ENCODE measurements around the gene TRABD2B.

Gene TRABD2B

GRCh38 chr1:47898133-47898845 is 98.9 kb downstream of the TRABD2B start:
- Histone ChIP-seq H3K4me1 (ENCODE audit: insufficient read depth, low read length) (peaks cover 56% of the 10 kb centered on the region), H3K9ac (ENCODE audit: low read depth, low read length) (no peak overlapping the region), H3K36me3 (ENCODE audit: insufficient read depth, low read length) (no peaks in the 10 kb centered on the region), H3K9me3 (ENCODE audit: control insufficient read depth, insufficient read depth, low read length) (no peaks in the 10 kb centered on the region)

DNA sequence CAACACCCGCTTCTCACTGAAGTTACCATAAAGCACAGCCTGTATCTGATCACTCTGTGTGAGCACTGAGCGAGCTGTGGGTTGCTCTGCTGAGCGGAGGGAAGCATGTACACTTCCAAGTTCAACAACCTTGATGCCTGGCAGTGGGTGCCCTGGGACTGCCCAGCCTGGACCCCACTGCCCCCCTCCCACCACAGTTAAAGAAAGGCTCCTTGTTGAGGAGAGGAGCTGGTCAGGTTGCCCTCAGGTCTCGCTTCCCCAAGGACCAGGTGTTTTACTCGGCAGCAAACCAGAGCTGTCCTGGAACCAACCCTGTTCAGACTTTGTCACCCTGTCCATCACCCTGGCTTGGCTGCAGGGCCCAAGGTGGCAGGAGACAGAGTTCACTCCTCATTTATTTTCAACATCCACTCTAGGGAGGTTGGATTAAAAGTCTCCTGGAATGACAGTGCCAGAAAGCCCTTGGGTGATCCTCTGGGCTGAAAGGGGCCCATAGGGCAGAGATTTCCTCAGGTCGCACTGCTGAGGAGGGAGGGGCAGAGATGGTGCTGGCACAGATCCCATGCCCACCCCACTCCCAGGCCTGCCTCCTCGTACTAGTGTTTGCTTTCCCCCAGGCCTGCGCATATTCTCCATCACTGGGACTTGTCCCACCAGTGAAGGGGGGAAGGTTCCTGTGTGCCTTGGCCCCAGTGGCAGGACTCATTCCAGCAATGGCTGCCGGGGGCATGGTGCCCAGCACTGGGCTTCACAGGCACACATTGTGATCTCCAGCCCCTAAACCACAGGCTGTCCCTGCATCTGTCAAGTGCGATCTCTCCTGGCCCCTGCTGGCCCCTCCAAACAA is 101.7 kb downstream of the TRABD2B start:
- H3K4me1 ChIP-seq (ENCODE audit: insufficient read depth, low read length) = peaks cover 56% of the 10 kb centered on the region
- no peaks in the 10 kb centered on the region for H3K9me3 ChIP-seq (ENCODE audit: control insufficient read depth, insufficient read depth, low read length)
- no peaks in the 10 kb centered on the region for H3K36me3 ChIP-seq (ENCODE audit: insufficient read depth, low read length)
- H3K9ac ChIP-seq (ENCODE audit: low read depth, low read length) = no peak overlapping the region

DNA sequence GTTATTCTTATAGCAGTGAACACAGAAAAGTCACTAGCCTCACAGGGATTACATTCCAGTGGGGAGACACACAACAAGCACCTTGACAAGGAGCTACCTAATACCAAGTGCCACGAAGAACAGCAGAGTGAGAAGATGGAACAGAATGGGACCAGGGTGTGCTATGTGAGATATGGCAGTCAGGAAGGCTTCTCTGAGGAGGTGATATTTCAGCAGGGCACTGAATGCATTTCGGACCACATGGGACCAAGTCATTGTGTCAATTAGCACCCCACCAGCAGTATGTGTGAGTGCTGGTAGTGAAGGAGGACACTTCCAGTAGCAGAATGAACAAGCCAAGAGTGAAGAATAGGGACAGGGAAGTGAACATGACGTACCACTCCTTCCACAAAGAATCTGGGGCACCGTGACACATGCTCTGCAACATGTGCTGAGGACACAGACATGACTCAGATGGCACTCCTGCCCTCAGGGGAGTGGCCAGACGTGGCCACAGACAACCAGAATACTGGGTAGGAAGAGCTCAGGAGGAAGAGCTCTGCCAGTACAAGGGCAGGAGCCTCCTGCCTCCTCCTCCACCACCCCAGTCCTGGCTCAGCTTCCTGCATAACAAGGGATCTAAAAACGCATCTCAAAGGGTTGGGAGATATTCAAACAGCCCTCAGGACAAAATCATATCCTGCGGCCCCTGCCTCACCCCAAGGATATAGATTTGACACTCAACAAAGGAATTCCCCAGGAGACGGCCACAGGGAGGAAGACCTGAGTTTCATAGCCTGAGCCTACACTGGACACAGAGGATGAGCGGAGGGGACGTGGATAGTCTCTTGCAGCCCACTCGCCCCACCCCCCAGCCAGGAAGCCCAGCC is 102.5 kb downstream of the TRABD2B start:
- no peak overlapping the region; the same call in 1 of the 2 replicates for H3K9ac ChIP-seq (ENCODE audit: low read depth, low read length)
- H3K9me3 ChIP-seq (ENCODE audit: control insufficient read depth, insufficient read depth, low read length) = no peaks in the 10 kb centered on the region
- H3K4me1 ChIP-seq (ENCODE audit: insufficient read depth, low read length) = peaks cover 52% of the 10 kb centered on the region
- H3K36me3 ChIP-seq (ENCODE audit: insufficient read depth, low read length) = no peaks in the 10 kb centered on the region

DNA sequence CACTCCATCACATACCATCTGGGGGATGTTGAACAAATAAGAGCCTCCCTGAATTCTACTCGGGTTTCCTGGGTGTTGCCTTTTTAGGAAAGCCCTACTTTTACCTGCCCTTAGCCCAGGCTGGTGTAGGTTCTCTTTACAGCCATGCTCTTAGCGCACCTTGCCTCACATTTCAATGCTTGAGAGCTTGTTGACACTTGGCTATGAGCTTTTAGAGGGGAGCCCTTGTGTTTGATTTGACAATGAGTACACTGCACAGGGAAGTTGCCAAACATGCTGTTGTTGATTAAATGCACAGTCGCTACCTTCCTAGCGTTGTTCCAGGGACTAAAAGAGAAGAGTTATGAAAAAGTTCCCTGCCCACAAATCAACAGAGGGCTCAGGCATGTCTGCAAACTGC is 103.8 kb downstream of the TRABD2B start:
- Histone ChIP-seq H3K9me3 (ENCODE audit: control insufficient read depth, insufficient read depth, low read length) (no peaks in the 10 kb centered on the region), H3K9ac (ENCODE audit: low read depth, low read length) (no peak overlapping the region), H3K36me3 (ENCODE audit: insufficient read depth, low read length) (no peaks in the 10 kb centered on the region), H3K4me1 (ENCODE audit: insufficient read depth, low read length) (peaks cover 46% of the 10 kb centered on the region)

DNA sequence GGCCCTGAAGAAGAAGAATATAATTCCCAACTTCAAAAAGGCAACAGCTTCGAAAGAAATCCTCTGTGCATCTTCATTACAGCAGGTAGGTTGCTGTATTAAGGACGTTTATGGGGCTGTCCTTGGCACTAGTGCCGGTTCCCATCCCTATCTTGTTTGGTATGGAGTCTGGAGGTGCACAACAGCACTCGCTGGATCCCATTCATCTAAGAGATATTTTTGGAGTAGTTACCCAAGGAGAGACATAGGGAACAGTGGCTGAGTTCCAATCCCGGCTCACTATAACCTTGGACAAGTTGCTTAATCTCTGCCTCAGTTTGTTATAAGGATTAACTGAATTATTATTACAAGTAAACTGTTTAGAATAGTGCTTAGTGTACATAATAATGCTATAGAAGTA is 106.4 kb downstream of the TRABD2B start:
- Histone ChIP-seq H3K9me3 (ENCODE audit: control insufficient read depth, insufficient read depth, low read length) (no peaks in the 10 kb centered on the region), H3K36me3 (ENCODE audit: insufficient read depth, low read length) (no peaks in the 10 kb centered on the region), H3K4me1 (ENCODE audit: insufficient read depth, low read length) (peaks cover 20% of the 10 kb centered on the region), H3K9ac (ENCODE audit: low read depth, low read length) (no peak overlapping the region)

DNA sequence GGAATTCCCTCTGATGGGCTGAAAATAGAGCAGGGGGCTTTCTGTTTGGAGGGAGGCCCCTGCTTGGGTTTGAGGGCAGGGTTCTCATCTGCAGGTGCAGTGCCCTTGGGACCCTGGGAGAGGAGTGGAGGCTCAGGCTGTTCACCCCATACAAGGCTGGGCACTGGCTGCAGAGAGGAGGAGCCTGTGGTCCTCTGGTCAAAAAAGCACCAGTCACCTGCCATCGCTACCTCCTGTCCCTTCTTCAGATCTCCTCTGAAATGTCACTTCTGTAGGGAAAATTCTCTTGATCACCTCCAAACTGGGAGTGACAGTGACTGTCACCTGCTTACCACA is 108.9 kb downstream of the TRABD2B start:
- H3K9ac ChIP-seq (ENCODE audit: low read depth, low read length) = no peak overlapping the region
- H3K4me1 ChIP-seq (ENCODE audit: insufficient read depth, low read length) = no peaks in the 10 kb centered on the region
- no peaks in the 10 kb centered on the region for H3K36me3 ChIP-seq (ENCODE audit: insufficient read depth, low read length)
- H3K9me3 ChIP-seq (ENCODE audit: control insufficient read depth, insufficient read depth, low read length) = no peaks in the 10 kb centered on the region

- Histone ChIP-seq H3K4me1 (ENCODE audit: insufficient read depth, low read length) (no peaks in the 10 kb centered on the region), H3K9ac (ENCODE audit: low read depth, low read length) (no peak overlapping the region), H3K9me3 (ENCODE audit: control insufficient read depth, insufficient read depth, low read length) (no peaks in the 10 kb centered on the region), H3K36me3 (ENCODE audit: insufficient read depth, low read length) (no peaks in the 10 kb centered on the region)
Measured at GRCh38 chr1:47887475-47888293, 109.5 kb downstream of the TRABD2B start.

- Histone ChIP-seq H3K9ac (ENCODE audit: low read depth, low read length) (no peak overlapping the region), H3K4me1 (ENCODE audit: insufficient read depth, low read length) (no peaks in the 10 kb centered on the region), H3K9me3 (ENCODE audit: control insufficient read depth, insufficient read depth, low read length) (no peaks in the 10 kb centered on the region), H3K36me3 (ENCODE audit: insufficient read depth, low read length) (no peaks in the 10 kb centered on the region)
Measured at GRCh38 chr1:47887060-47887459, 110.1 kb downstream of the TRABD2B start.

DNA sequence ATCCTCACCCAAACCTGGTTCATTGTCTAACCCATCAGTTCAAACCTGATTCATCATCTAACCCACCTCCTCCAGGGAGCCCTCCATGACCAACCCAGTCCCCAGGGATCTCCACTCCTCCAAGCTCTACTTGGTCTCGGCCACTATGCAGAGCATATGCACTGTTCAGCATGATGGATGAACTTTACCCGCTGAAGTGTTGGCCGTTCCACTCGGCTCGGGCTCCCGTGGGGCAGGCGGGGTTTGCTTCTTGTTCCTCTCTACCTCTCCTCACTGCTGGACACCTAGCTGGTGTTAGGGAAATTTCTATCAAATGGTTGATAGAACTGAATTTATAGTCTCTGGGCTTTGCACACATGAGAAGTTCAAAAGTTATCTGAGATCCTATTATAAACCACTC is 111.0 kb downstream of the TRABD2B start:
- H3K9ac ChIP-seq (ENCODE audit: low read depth, low read length) = no peak overlapping the region
- H3K9me3 ChIP-seq (ENCODE audit: control insufficient read depth, insufficient read depth, low read length) = no peaks in the 10 kb centered on the region
- H3K4me1 ChIP-seq (ENCODE audit: insufficient read depth, low read length) = no peaks in the 10 kb centered on the region
- H3K36me3 ChIP-seq (ENCODE audit: insufficient read depth, low read length) = no peaks in the 10 kb centered on the region

DNA sequence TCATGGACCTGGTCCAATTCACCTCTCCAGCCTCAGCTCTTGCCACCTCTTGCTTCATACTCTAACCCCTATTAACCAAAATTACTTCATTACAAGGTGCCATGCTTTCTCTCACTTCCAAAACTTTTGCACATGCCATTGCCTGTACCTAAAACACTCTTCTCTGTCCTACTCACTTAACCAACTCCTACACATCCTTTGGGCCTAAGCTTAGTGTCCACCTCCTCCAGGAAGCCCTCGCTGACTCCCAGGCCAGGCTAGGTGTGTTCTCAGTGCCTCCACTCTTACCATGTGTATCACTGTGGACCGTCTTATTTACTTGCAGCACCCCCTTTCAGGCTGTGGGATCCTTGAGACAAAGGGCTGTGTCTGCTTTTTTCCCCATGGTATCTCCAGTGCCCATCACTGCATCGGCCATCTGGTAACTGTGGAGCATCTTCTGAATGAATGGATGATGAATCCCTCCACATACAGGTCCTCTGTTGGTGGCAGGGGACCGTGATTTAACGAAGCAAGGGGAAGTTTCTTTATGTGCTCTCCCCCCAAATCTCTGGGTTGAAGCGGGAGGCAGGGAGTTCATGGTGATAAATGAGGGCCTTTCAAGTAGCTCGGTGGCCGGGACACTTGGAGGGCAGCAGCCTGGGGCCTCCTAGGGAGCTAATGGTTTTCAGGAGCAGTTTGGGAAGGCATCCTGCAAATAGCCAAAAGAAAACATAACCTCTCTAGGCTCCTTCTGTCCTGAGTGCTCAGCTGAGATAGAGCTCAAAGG is 111.9 kb downstream of the TRABD2B start:
- Histone ChIP-seq H3K36me3 (ENCODE audit: insufficient read depth, low read length) (no peaks in the 10 kb centered on the region), H3K4me1 (ENCODE audit: insufficient read depth, low read length) (no peaks in the 10 kb centered on the region), H3K9ac (ENCODE audit: low read depth, low read length) (no peak overlapping the region), H3K9me3 (ENCODE audit: control insufficient read depth, insufficient read depth, low read length) (no peaks in the 10 kb centered on the region)

- no peaks in the 10 kb centered on the region for H3K9me3 ChIP-seq (ENCODE audit: control insufficient read depth, insufficient read depth, low read length)
- no peaks in the 10 kb centered on the region for H3K36me3 ChIP-seq (ENCODE audit: insufficient read depth, low read length)
- H3K4me1 ChIP-seq (ENCODE audit: insufficient read depth, low read length) = no peaks in the 10 kb centered on the region
- no peak overlapping the region for H3K9ac ChIP-seq (ENCODE audit: low read depth, low read length)
Measured at GRCh38 chr1:47883963-47884362, 113.2 kb downstream of the TRABD2B start.

GRCh38 chr1:47881505-47882442 is 115.4 kb downstream of the TRABD2B start:
- H3K9ac ChIP-seq (ENCODE audit: low read depth, low read length) = no peak overlapping the region
- no peaks in the 10 kb centered on the region for H3K9me3 ChIP-seq (ENCODE audit: control insufficient read depth, insufficient read depth, low read length)
- no peaks in the 10 kb centered on the region for H3K36me3 ChIP-seq (ENCODE audit: insufficient read depth, low read length)
- no peaks in the 10 kb centered on the region for H3K4me1 ChIP-seq (ENCODE audit: insufficient read depth, low read length)
